HG03039 (cell line): Measurements from ENCODE around the gene MGAT4C.
"Not testable (repeated sequence)": the region's sequence is repeated elsewhere in the genome, so short reads cannot be mapped to it uniquely, and the experiment has no call there.

Experiments
- ATAC-seq: cut with Tn5 transposase; IDR thresholded peaks from one replicate; pipeline ENCODE4 v1.9.1; 2021; ENCODE audit warnings: mild to moderate bottlenecking, moderate library complexity; ENCODE audit not compliant: unreplicated experiment

Gene MGAT4C

DNA sequence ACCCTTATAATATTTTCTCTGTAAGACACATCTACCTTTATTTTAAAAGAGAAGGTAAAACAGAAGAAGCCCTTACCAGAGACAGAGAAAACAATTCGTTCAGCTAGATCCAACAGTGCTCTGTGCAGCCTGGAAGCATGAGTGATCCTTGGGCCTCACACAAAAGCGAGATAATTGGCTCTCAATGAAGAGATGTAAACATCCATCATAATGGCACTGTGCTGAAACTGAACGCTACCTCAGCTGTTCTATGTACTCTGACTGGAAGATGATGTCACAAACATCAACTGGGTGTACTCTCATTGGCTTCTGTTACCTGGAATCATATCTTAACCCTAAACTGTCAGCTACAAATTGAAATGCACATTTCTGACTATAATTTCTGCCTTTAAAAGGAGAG is at the start of gene MGAT4C:
MGAT4C (minus strand) TSS at position 229 of the 400 bp plus-strand sequence.
- no peak for ATAC-seq

DNA sequence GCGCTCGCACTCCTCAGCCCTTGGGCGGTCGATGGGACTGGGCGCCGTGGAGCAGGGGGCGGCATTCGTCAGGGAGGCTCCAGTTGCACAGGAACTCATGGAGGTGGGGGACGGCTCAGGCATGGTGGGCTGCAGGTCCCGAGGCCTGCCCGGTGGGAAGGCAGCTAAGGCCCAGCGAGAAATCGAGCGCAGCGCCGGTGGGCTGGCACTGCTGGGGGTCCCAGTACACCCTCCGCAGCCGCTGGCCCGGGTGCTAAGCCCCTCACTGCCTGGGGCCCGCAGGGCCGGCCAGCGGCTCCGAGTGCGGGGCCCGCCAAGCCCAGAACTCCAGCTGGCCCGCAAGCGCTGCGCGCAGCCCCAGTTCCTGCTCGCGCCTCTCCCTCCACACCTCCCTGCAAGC is 40.2 kb upstream of the MGAT4C start:
- not testable (repeated sequence) for ATAC-seq

DNA sequence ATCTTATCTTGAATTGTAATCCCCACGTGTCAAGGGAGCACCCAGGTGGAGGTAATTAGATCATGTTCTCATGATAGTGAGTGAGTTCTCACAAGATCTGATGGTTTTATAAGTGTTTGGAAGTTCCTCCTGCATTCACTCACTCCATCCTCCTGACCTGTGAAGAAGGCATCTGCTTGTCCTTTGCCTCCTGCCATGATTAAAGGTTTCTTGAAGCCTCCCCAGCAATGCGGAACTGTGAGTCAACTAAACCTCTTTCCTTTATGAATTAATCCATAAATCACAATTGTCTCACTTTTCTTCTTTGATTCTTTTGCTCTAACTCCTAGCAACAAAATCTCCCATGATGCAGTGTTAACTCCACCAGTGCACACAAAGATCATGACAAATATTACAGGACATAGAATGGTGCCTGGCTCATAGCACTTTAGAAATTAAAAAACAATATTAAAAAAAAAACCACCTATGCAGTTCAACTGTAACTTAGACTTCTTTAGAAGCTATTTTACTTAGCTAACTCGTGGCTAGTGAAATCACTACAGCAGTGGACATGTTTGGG is 37.6 kb upstream of the MGAT4C start:
- ATAC-seq, result no peak

DNA sequence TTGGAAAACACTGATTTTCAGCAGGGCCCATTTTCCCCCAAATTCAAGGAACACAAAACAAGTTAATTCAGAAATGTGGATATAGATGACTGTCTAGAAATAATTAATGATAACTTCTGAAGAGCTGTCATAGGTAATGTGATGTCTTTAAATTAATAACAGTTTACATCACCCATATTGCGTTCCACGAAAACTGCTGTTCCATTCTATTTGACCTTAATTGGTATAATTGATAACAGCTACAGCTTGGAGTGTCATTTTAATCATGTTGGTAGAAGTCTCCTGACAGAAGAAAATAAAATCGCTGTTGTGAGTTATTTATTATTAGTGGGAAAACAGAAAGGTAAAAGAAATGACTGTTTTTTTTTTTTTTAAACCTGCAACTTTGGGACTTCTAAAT is 36.3 kb upstream of the MGAT4C start:
- no peak for ATAC-seq

DNA sequence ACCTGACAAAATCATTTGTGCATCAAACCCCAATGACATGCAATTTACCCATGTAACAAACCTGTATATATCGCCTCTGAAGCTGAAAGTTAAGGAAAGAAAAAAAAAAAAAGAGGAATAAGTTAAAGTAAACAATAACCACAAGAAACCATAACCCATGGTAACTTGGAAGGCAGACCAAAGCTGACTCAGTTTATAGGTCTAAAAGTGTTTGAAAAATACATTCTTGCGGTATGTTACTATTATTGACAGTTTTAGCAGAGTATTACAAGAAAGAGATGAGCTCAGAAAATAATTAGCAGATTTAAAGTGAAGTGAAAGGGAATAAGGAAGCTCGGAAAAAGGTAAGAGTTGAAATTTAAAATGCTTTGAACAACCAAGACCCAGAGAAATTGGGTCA is 34.4 kb upstream of the MGAT4C start:
- ATAC-seq, result no peak

DNA sequence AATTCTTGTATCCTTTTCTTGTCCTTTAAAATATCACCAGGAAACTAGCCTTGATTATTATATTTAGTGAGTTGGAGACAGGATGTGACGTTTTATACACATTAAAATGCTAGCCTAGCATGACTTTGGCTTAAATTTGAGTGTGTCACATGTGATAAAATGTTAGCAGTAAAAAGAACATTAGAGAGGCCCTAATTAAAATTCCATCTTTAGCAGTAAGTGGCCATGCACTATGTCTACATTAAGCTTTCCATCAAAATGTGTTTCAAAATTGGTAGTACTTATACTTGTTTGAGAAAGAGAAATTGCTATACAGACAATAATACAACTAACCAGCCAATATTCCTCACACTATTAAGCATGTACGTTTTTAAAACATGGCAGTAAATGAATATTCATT is 29.9 kb upstream of the MGAT4C start:
- ATAC-seq, result no peak

DNA sequence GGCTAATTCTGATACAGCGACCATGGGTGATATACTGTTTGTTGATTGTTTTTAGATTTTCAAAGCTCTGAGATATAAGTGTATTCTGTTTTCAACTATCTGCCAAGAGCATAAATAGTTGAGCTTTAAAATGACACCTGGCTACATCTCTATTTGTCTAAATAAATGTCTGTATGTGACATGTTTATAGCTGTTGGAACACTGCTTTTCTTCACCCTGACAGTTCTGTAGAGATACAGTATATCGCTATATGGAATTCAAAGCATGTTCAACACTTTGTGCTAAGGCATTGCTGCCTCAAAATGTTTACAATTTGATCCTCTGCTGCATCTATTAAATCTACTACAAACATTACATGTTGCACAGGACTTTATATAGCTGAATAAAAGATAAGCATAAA is 27.4 kb upstream of the MGAT4C start:
- ATAC-seq, result no peak

DNA sequence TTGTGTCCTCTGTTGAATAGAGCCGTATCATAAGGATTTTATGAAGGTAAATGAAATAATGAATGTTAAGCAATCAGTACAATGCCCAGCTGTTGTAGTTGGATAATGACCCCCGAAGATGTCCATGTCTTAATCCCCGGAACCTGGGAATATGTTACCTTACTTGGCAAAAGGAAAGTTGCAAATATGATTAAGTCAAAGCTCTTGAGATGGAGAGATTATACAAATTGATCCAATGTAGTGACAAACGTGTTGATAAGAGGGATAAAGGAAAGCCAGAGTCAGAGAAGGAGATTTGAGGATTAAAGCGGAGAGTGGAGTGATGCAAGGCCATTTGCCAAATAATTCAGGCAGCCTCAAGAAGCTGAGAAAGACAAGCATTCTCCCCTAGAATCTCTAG is 19.2 kb upstream of the MGAT4C start:
- ATAC-seq, result no peak

DNA sequence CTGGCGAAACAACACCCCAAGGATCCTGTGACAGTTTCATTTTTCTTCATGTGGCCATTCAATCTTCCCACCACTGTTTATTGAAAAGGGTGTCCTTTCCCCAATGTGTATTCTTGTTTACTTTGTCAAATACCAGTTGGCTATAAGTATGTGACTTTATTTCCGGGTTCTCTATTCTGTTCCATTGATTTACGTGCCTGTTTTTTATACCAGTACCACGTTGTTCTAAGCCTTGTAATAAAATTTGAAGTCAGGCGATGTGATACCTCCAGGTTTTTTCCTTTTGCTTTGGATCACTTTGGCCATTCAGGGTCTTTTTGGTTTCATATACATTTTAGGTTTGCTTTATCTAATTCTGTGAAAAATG is 9.1 kb upstream of the MGAT4C start:
- no peak for ATAC-seq

DNA sequence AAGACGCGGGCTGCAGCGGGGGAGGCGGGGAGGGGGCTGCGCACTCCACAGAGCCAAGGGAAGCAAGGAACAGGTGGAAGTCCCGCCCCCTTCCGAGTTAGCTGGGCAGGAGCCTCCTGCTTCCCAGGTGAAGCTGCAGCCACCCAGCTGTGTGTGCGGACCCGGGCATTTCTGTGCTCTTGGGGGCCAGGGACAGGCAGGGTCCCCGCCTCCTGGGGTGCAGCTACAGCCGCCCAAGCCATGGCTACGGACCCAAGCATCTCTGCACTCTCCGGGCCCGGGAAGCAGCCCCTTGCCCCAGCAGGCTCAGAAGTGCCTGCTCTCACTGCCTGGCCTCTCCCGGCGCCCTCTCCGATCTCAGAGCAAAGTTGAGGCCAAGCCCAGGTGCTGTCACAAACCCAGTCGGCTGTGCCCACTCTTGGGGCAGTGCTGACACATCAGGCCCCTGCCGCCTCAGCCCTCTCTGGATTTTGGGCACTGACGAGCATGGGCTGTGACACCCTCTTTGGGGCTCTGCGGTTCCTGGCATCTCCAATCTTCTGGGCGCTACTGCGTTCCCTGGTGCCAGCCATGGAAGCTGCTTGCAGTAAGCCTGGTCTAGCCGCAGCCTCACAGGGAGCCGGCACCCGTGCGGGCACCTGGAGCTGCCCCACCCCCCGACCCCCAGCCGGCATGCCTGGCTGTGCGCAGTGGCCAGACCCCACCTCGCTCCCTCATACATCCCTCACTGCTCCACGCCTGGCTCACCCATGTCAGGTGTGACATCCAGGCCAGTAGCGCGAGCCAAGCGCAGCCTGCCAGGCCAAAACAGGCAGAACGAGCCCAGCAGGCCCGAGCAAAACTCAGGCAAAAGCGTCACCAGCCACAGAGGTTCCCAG is 8.5 kb upstream of the MGAT4C start:
- no peak for ATAC-seq

DNA sequence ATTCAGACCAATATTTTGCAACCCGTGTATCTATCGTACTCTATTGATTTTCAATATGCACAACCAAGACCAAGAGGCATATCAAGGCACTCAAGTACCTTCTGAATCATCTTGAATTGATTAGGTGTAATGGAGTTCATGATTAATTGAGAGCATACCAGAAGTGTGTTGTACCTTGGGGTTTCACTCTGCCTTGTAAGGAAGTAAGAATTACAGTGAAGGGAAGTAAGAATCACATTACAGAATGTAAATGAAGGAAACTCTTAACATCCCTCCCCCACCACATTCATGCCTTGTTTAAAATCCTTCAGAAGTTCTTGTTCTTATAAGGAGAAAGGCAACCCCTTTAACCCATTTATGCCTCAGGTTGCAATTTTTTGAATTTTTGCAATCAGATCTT is 5.4 kb upstream of the MGAT4C start:
- ATAC-seq, result no peak

DNA sequence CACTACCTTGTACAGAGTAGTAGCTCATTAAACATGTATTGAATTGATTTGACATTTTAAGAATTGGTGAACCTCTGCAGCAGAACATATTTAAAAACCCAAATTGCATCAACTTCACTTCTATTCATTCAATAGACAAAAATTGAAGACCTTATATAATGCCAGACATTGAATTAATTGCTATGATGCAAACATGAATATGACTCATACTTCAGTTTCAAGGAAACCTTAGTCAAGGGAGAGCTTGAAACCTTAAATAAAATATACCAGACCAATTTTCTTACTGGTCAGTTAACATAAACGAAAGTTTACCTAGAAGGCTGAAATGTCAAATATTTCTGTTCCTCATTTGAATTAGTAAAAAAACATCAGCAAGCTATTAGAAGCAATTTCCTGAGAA is 5.0 kb upstream of the MGAT4C start:
- ATAC-seq, result no peak

DNA sequence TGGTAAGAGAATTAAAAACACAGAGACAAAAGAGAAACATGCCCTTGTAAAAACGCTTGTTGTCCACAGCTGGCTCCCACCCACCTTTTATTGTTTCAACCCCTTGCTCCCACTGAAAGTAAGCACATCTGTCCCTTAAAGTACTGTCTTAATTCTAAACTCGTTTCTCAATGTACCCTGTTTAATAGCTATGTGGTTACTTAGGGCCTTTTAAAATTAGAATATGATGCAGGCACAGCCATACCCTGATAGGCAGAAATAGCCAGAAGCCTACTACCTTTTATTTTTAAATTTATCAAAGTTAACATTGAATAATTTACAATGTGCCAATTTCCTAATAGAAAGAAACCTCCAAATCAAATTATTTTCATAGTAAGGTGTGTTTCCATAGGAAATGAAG is 4.0 kb upstream of the MGAT4C start:
- ATAC-seq, result no peak

DNA sequence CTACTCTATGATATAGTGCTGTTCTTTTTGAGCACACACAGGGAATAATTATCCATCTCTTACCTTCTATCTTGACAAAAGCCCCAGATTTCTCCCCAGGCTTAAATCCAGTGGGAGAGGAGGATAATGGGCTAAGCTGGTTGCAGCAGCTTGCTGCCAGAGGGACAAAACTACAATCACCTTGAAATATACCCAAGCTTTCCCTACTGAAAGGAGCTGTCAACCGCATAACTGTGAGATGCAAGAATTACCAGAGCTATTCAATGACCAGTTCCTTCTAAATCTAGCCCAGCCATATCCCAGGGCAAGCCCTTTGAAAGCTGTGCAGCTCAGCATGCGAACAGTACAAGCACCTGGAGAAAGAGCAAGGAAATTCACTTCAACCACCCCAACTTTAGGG is 943 bp upstream of the MGAT4C start:
- ATAC-seq, result no peak

DNA sequence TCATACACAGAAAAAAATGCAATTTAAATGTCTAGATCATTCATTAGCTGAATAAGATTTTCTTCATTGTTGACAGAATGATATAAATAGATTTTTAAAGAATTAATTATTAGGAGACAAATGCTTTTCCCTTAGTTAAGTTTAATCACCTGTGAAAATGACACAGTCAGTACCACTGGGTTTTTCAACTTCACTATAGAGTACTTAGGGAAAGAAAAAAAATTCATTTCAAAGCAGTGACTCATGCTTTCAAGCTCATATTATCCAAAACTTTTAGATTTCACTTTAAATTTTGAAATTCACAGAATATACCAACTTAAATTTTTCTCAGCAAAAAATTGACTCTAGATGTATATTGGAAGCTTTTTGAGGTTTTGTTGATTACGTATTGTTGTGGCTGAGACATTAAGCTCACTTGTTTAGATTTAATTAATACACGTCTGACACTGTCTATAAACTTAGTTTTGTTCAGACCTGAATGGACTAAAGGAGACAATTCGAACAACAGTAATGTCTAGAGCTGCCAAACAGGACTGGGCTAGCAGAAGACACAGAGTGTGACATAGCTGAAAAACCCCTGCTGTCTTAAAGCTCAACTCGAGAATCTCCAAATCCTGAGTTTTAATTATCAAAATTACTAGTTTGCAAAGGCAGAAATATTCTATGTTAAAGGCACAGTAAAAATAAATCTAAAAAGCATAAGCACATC is 1.6 kb downstream of the MGAT4C start:
- no peak for ATAC-seq

DNA sequence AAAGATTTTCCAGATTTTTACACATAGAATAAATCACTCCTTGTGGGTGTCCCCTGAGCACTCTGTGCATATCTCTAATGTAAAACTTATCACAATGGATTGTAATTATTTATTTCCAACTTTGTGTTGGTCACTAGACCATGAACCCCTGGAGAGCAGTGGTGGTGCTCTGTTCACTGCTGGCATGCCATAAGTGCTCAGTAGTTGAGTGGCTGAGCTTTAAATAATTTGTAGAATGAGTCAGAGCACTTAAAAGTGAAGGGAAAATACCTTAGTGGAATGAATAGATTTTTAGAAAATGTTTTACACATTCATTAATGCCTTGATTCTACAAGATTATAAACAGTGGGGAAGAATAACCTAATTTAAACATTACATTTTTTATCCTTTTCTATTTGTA is 6.3 kb downstream of the MGAT4C start:
- ATAC-seq, result no peak

DNA sequence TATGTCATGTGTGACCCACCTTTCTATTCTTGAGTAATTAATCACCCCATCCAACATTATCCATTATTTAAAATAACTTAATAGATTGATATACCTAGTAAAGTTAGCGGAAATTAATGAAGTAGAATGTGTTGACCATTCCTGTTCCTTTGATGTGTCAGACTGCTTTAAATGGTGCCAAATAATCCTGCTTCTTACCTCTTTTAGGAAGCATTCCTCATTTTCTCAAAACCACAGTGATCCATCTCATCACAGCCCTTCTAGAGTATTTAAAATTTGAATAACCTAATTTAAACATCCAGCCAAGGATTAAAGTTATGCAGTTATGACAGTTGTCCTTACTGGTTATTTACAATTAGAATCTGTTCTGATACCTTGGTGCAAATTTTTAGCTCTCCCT is 6.9 kb downstream of the MGAT4C start:
- ATAC-seq, result no peak

DNA sequence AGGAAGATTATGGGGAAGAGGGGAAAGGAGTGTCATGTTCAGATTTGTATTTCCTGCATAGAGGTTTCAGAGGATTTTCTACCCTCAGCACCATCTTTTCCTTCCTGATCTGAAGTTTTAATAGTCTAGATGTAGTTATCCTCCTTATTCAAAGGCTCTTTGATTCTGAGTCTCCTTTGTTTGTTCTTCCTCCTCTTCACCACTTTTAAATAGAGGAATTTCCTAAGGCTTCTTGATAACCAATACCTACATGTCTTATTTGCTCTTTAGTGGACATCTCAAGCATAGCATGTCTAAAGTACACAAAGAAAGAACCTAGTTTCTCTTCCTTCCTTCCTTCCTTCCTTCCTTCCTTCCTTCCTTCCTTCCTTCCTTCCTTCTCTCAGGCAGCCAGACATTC is 8.3 kb downstream of the MGAT4C start:
- ATAC-seq, result no peak

DNA sequence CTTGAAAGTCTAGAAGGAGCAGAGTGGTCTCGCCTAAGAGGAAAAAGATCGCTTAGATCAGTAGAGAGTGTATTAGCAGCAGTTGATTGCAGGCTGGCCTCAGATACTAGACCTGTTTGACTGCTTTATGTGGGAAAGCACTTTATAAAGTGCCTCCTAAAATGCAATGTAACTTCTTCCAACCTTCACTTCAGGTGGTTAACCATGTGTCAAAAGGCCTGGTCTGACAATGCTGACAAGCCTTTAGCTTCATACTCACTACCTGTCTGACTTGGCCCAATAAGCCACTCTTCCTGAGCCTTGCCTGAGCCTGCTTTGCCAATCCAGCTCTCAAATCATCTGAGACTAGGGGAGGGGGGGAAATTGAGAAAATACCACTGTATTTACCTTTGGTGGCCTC is 14.6 kb downstream of the MGAT4C start:
- ATAC-seq, result no peak

DNA sequence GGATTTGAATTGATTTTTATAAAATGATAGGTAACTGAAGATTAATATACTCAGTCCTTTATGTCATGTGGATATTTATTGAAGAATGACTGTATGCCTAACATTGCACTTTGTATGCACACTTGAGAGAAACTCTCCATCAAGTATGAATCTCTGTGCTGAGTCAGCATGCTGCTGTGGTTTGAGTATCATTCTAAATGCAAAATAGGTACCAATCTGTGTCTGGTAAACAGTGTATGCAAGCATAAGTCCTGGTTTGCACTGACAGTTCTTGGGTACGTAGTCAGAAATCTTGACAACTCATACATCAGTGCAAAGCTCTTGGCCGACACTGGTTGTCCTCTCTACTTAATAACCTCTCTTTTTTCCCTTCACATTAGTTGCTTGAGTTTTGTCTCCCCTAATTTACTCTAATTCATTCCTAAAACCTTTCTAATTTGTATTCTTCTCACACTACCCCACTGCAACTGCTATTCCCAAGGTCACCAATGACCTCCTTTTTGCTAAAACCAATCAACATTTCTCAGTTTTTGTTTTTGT is 21.8 kb downstream of the MGAT4C start:
- no peak for ATAC-seq

DNA sequence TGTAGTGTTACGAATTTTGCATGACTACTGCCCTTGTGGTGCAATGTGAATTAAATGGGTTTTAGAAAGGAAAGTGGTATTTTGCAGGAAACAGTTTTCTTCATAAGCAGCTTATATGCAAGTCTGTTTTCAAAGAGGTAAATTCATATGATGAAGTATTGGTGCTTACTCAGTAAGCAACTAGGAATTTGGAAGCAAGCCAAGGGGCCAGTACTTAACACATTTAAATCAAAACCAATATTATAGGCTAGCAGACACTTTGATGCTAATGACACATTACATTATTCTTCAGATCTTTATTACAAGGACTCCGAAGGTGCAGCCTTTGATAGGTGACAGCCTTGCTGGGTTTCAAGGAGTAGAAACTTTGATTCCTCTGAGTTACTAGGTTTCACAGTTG is 23.1 kb downstream of the MGAT4C start:
- no peak for ATAC-seq
